SK-N-SH (cell line): ENCODE results near the gene KIF21B. TPM values are rescaled to one million over a fixed set of nuclear protein-coding genes. Genes with fewer than 3 reads are reported as not detected.

Experiments
- CTCF ChIA-PET: fragments of 300-600, 350-600 bp; formaldehyde crosslinking; extraction: SDS; loops from one replicate; lab custom pipeline; 2021; lab: Yijun Ruan, JAX
- POLR2A ChIA-PET: fragments of 350-600 bp; sonication (Branson Sonifier 250); formaldehyde crosslinking; extraction: SDS; loops from one replicate; lab custom pipeline; 2020; ENCODE audit warnings: antibody characterized with exemption, inconsistent platforms; lab: Yijun Ruan, JAX
- DNase-seq: peaks from one replicate; pipeline ENCODE4 v3.0.0; 2012
- H2AFZ ChIP-seq: fragments of 200-600 bp; sonication (generic); 2 replicates; pipeline ENCODE4 v1.8.1; 2016; ENCODE audit warnings: antibody characterized with exemption, mild to moderate bottlenecking, low read depth
- H3F3A ChIP-seq: fragments of 200-600 bp; sonication (generic); replicated peaks from 2 replicates; pipeline ENCODE3; 2016; ENCODE audit warnings: antibody characterized with exemption, mild to moderate bottlenecking; ENCODE audit not compliant: insufficient read depth
- H3K27ac ChIP-seq, 2 experiments: fragments of 200-500 bp in 1 of 2; fragments of 200-600 bp in 1 of 2; sonication (Bioruptor generic) in 1 of 2; sonication (generic), shearing (Covaris generic) in 1 of 2; 2 replicates each; pipeline versions ENCODE4 v1.5.1 to v1.6.1; 2014 to 2016; ENCODE audit warnings: low read depth in 2 of 2, inconsistent platforms in 1 of 2, low read length in 1 of 2, mild to moderate bottlenecking in 1 of 2, mixed read lengths in 1 of 2
- H3K27me3 ChIP-seq: fragments of 200-600 bp; sonication (generic), shearing (Covaris generic); 2 replicates; pipeline ENCODE4 v1.6.1; 2016; ENCODE audit warnings: mixed run types; ENCODE audit not compliant: insufficient read depth
- H3K36me3 ChIP-seq, 2 experiments: fragments of 200-500 bp in 1 of 2; fragments of 200-600 bp in 1 of 2; sonication (Bioruptor generic) in 1 of 2; sonication (generic) in 1 of 2; replicated peaks in 1 of 2; 2 replicates each; pipeline versions ENCODE3 to v1.5.1; 2014 to 2016; ENCODE audit warnings: low read length in 1 of 2, mild to moderate bottlenecking in 1 of 2; ENCODE audit not compliant: insufficient read depth in 2 of 2, control insufficient read depth in 1 of 2
- H3K4me1 ChIP-seq, 2 experiments: fragments of 200-500 bp in 1 of 2; fragments of 200-600 bp in 1 of 2; sonication (Bioruptor generic) in 1 of 2; sonication (generic), shearing (Covaris generic) in 1 of 2; 2 replicates each; pipeline versions ENCODE4 v1.5.1 to v1.6.1; 2014 to 2016; ENCODE audit warnings: low read depth in 1 of 2, low read length in 1 of 2, mixed run types in 1 of 2; ENCODE audit not compliant: insufficient read depth in 2 of 2, control insufficient read depth in 1 of 2
- H3K4me2 ChIP-seq: fragments of 200-600 bp; sonication (generic), shearing (Covaris generic); 2 replicates; pipeline ENCODE4 v1.6.1; 2017; ENCODE audit warnings: mixed run types
- H3K4me3 ChIP-seq, 2 experiments: fragments of 200-500 bp in 1 of 2; fragments of 200-600 bp in 1 of 2; sonication (Bioruptor generic) in 1 of 2; sonication (generic), shearing (Covaris generic) in 1 of 2; 2 replicates each; pipeline versions ENCODE4 v1.5.1 to v1.8.1; 2014 to 2016; ENCODE audit warnings: low read depth in 2 of 2, inconsistent platforms in 1 of 2, low read length in 1 of 2, mild to moderate bottlenecking in 1 of 2, mixed read lengths in 1 of 2, moderate library complexity in 1 of 2
- H3K79me2 ChIP-seq: fragments of 200-600 bp; sonication (generic); 2 replicates; pipeline ENCODE4 v1.8.1; 2017; ENCODE audit warnings: mild to moderate bottlenecking; ENCODE audit not compliant: insufficient read depth
- H3K9ac ChIP-seq: fragments of 200-600 bp; sonication (generic); 2 replicates; pipeline ENCODE4 v1.6.1; 2017; ENCODE audit warnings: mixed run types
- H3K9me2 ChIP-seq: fragments of 200-600 bp; sonication (generic); 2 replicates; pipeline ENCODE4 v1.6.1; 2017; ENCODE audit warnings: mixed run types
- H3K9me3 ChIP-seq: fragments of 200-600 bp; sonication (generic); 2 replicates; pipeline ENCODE4 v1.6.1; 2017; ENCODE audit warnings: mixed run types, mild to moderate bottlenecking, moderate library complexity
- H4K20me1 ChIP-seq: fragments of 200-600 bp; sonication (generic); 2 replicates; pipeline ENCODE4 v1.6.1; 2017; ENCODE audit warnings: mild to moderate bottlenecking, mixed run types; ENCODE audit not compliant: insufficient read depth
- CHD2 ChIP-seq: fragments of 150-350 bp; IDR thresholded peaks from 2 replicates; pipeline ENCODE4 v1.6.1; 2018; ENCODE audit warnings: low read length; ENCODE audit not compliant: partially characterized antibody
- CTCF ChIP-seq: fragments of 200-600 bp; sonication (generic); IDR thresholded peaks from 2 replicates; pipeline ENCODE4 v1.6.1; 2017; ENCODE audit warnings: antibody characterized with exemption, mild to moderate bottlenecking, moderate library complexity
- EP300 ChIP-seq, 2 experiments: IDR thresholded peaks; 2 replicates each; pipeline versions ENCODE4 v1.4.0 to v1.6.1; 2012; ENCODE audit warnings: borderline replicate concordance in 1 of 2, low read depth in 1 of 2, low read length in 1 of 2
- FOSL2 ChIP-seq: IDR thresholded peaks from 2 replicates; pipeline ENCODE4 v1.4.0; 2012; ENCODE audit warnings: low read depth, mild to moderate bottlenecking, moderate library complexity, borderline replicate concordance
- FOXJ3 ChIP-seq: sonication (generic); formaldehyde crosslinking; IDR thresholded peaks from 2 replicates; pipeline ENCODE4 v1.5.1; 2020; ENCODE audit warnings: mild to moderate bottlenecking, missing genetic modification reagents
- FOXM1 ChIP-seq: IDR thresholded peaks from 2 replicates; pipeline ENCODE4 v1.4.0; 2012; ENCODE audit warnings: low read depth, mild to moderate bottlenecking
- GABPA ChIP-seq: IDR thresholded peaks from 2 replicates; pipeline ENCODE4 v1.4.0; 2012; ENCODE audit warnings: low read depth, mild to moderate bottlenecking
- GATA2 ChIP-seq: sonication (generic); formaldehyde crosslinking; IDR thresholded peaks from 2 replicates; pipeline ENCODE4 v1.5.0; 2020; ENCODE audit warnings: mild to moderate bottlenecking, missing genetic modification reagents
- JUND ChIP-seq: IDR thresholded peaks from 2 replicates; pipeline ENCODE4 v1.4.0; 2012
- MAX ChIP-seq: IDR thresholded peaks from 2 replicates; pipeline ENCODE4 v1.4.0; 2012; ENCODE audit warnings: low read depth
- MEF2A ChIP-seq: IDR thresholded peaks from 2 replicates; pipeline ENCODE4 v1.4.0; 2012; ENCODE audit warnings: low read depth, borderline replicate concordance
- MXI1 ChIP-seq: IDR thresholded peaks from 2 replicates; pipeline ENCODE4 v1.6.1; 2012; ENCODE audit warnings: mild to moderate bottlenecking, low read depth, low read length, improper control_type of control experiment
- POLR2AphosphoS5 ChIP-seq: IDR thresholded peaks from 2 replicates; pipeline ENCODE4 v1.6.1; 2012; ENCODE audit warnings: low read depth, low read length
- RAD21 ChIP-seq: IDR thresholded peaks from 2 replicates; pipeline ENCODE4 v1.6.1; 2012; ENCODE audit warnings: mild to moderate bottlenecking, low read length
- RCOR1 ChIP-seq: fragments of 150-350 bp; IDR thresholded peaks from 2 replicates; pipeline ENCODE4 v1.6.1; 2017; ENCODE audit warnings: antibody characterized with exemption, low read length
- REST ChIP-seq: IDR thresholded peaks from 2 replicates; pipeline ENCODE4 v1.6.1; 2012; ENCODE audit warnings: mild to moderate bottlenecking, low read depth, low read length, moderate library complexity
- RFX5 ChIP-seq: IDR thresholded peaks from 2 replicates; pipeline ENCODE4 v1.6.1; 2012; ENCODE audit warnings: mild to moderate bottlenecking, improper control_type of control experiment, low read length
- RXRA ChIP-seq: IDR thresholded peaks from 2 replicates; pipeline ENCODE4 v1.4.0; 2012; ENCODE audit warnings: low read depth, mild to moderate bottlenecking, borderline replicate concordance
- SIN3A ChIP-seq: IDR thresholded peaks from 2 replicates; pipeline ENCODE4 v1.6.1; 2012; ENCODE audit warnings: low read depth, mild to moderate bottlenecking, low read length, moderate library complexity, borderline replicate concordance
- SMC3 ChIP-seq: IDR thresholded peaks from 2 replicates; pipeline ENCODE4 v1.6.1; 2012; ENCODE audit warnings: low read depth, low read length, improper control_type of control experiment
- TEAD4 ChIP-seq: IDR thresholded peaks from 2 replicates; pipeline ENCODE4 v1.4.0; 2012; ENCODE audit warnings: mild to moderate bottlenecking, borderline replicate concordance; ENCODE audit not compliant: insufficient read depth
- USF1 ChIP-seq: IDR thresholded peaks from 2 replicates; pipeline ENCODE4 v1.4.0; 2012; ENCODE audit warnings: low read depth, borderline replicate concordance
- ZBTB33 ChIP-seq: IDR thresholded peaks from 2 replicates; pipeline ENCODE4 v1.4.0; 2012; ENCODE audit warnings: low read depth, borderline replicate concordance
- WGBS: methylation state at CpG from one replicate; pipeline ENCODE4 v1.1.6; 2017; ENCODE audit warnings: low lambda C conversion rate; 5-methylcytosine and 5-hydroxymethylcytosine counted together
- polyA plus RNA-seq, 3 experiments: library from polyadenylated mRNA; depleted of rRNA; stranded (reverse); fragments of >200 nt; gene quantifications; 2 replicates each; pipeline ENCODE4 v1.2.3, GENCODE V29; 2012

KIF21B gene
- polyA plus RNA-seq, 1 of the 3 experiments (the other 2 are of a cell fraction): 0.26 TPM

GRCh38 chr1:201016943-201017827 is 6.3 kb downstream of the KIF21B start:
- no peak overlapping the region for H3K9ac ChIP-seq
- WGBS: 73% methylated on average over 5 of the region's 9 CpGs

More at GRCh38 chr1:201016943-201017827, 6.3 kb downstream of the KIF21B start:
- Histone ChIP-seq H3K9me2 (no peaks in the 10 kb centered on the region), H3K4me1 (peaks cover 10 to 35% of the 10 kb centered on the region in 2 experiments; a peak in 3 of 4 replicates), H3K27ac (no peak overlapping the region), H3K9me3 (no peaks in the 10 kb centered on the region), H4K20me1 (no peaks in the 10 kb centered on the region), H3K27me3 (no peaks in the 10 kb centered on the region), H3K4me3 (no peak overlapping the region), H3K79me2 (no peaks in the 10 kb centered on the region), H3K4me2 (no peak overlapping the region; the same call in 1 of the 2 replicates), H3F3A (no peaks in the 10 kb centered on the region), H2AFZ (no peak overlapping the region), H3K36me3 (no peaks in the 10 kb centered on the region)
- ChIA-PET CTCF (interaction anchor here (1.7 to 6.2 kb wide), 4 partner anchors 9 to 97 kb away, joined by 6 to 40 read pairs (median 8); no protein-coding TSS in a partner anchor), POLR2A (no interaction called here)
- peak; percentile 78 for DNase-seq
- TF ChIP-seq FOXJ3 (no peak), MXI1 (no peak), RCOR1 (peak; percentile 84; the same call in 1 of the 2 replicates), GABPA (no peak), SMC3 (no peak), ZBTB33 (no peak), FOSL2 (no peak), USF1 (no peak), MEF2A (no peak), CHD2 (peak; percentile 16), SIN3A (no peak), REST (no peak), EP300 (IDR thresholded peaks at IDR 0.05; ENCODE audit: borderline replicate concordance in 1 of 2, low read depth in 1 of 2, low read length in 1 of 2) (no peak), MAX (no peak), TEAD4 (no peak), GATA2 (CRISPR knock-in tag) (no peak), CTCF (no peak), RAD21 (no peak), POLR2AphosphoS5 (no peak), FOXM1 (no peak), JUND (no peak), RXRA (no peak), RFX5 (peak; percentile 64; the same call in 1 of the 2 replicates)
